Subcutaneous abdominal adipose tissue (tissue), 5 donors: ENCODE data around the gene STK31.
"Not testable (repeated sequence)": the region's sequence is repeated elsewhere in the genome, so short reads cannot be mapped to it uniquely, and the experiment has no call there.

ENCODE experiments used
- H3K27ac ChIP-seq: one replicate; pipeline ENCODE4 v1.7.0; 2013; ENCODE audit warnings: low read depth, mild to moderate bottlenecking, inconsistent platforms, low read length, moderate library complexity
- H3K27me3 ChIP-seq, 5 donors: one replicate each; pipeline ENCODE4 v1.7.0; 2013; ENCODE audit warnings: low read length in 5 of 5, inconsistent platforms in 1 of 5; ENCODE audit not compliant: control insufficient read depth in 5 of 5, insufficient read depth in 4 of 5
- H3K36me3 ChIP-seq, 5 donors: one replicate each; pipeline ENCODE4 v1.7.0; 2013; ENCODE audit warnings: low read length in 5 of 5; ENCODE audit not compliant: control insufficient read depth in 5 of 5, insufficient read depth in 5 of 5
- H3K4me1 ChIP-seq, 5 donors: one replicate each; pipeline ENCODE4 v1.7.0; 2013; ENCODE audit warnings: low read length in 5 of 5, mild to moderate bottlenecking in 3 of 5, moderate library complexity in 1 of 5; ENCODE audit not compliant: control insufficient read depth in 5 of 5, insufficient read depth in 5 of 5
- H3K4me3 ChIP-seq, 5 donors: one replicate each; pipeline ENCODE4 v1.7.0; 2013; ENCODE audit warnings: low read length in 5 of 5, low read depth in 1 of 5
- H3K9ac ChIP-seq, 5 donors: one replicate each; pipeline ENCODE4 v1.7.0; 2013; ENCODE audit warnings: low read length in 5 of 5, mild to moderate bottlenecking in 4 of 5, moderate library complexity in 3 of 5
- H3K9me3 ChIP-seq, 5 donors: one replicate each; pipeline ENCODE4 v1.7.0; 2013; ENCODE audit warnings: low read length in 5 of 5; ENCODE audit not compliant: control insufficient read depth in 5 of 5
- donor health status: healthy.
- donor health status: healthy.
- donor health status: healthy.
- donor health status: healthy.
- donor health status: healthy.

Gene STK31

DNA sequence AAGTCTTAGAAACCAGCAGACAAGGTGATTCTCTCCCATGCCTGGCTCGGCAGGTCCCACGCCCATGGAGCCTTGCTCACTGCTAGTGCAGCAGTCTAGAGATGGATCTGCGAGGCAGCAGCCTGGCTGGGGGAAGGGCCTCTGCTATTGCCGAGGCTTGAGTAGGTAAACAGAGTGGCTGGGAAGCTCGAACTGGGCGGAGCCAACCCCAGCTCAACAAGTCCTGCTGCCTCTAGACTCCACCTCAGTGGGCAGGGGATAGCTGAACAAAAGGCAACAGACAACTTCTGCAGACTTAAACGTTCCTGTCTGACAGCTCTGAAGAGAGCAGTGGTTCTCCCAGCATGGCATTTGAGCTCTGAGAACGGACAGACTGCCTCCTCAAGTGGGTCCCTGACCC lies 134.8 kb downstream of the STK31 start:
- not testable (repeated sequence) for H3K27ac ChIP-seq, H3K36me3 ChIP-seq, H3K27me3 ChIP-seq, H3K4me3 ChIP-seq, H3K9ac ChIP-seq, H3K4me1 ChIP-seq
- peaks cover 0 to 29% (median 17%) of the 10 kb centered on the region in 5 donors for H3K9me3 ChIP-seq

GRCh38 chr7:23852135-23852534 lies 142.1 kb downstream of the STK31 start:
- H3K27ac ChIP-seq: no peak overlapping the region
- peaks cover 0 to 30% (median 9%) of the 10 kb centered on the region in 5 donors for H3K9me3 ChIP-seq
- no peaks in the 10 kb centered on the region for H3K4me1 ChIP-seq
- no peak overlapping the region for H3K9ac ChIP-seq
- H3K27me3 ChIP-seq: no peaks in the 10 kb centered on the region
- H3K4me3 ChIP-seq: no peak overlapping the region
- no peaks in the 10 kb centered on the region for H3K36me3 ChIP-seq

DNA sequence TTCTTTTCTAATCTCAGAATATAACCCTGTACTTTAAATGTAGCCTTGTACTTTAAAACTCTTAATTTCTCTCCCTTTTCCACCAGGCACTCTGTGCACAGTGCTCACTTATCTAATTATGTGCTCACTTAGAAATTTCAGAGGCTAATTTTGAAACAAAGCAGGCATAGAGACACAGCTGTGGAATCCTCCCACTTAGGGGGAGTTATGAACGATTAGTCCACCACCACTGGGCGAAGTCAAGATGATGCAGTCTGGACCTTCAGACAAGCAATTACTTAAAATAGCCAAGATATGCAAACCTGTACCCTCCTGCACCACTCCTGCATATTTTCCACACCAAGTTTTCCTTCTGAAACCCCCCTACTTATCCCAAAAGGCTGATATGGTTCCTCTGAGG lies 143.0 kb downstream of the STK31 start:
- H3K4me1 ChIP-seq: no peaks in the 10 kb centered on the region
- no peaks in the 10 kb centered on the region for H3K27me3 ChIP-seq
- no peaks in the 10 kb centered on the region for H3K36me3 ChIP-seq
- H3K27ac ChIP-seq: no peak overlapping the region
- no peak overlapping the region for H3K9ac ChIP-seq
- H3K4me3 ChIP-seq: no peak overlapping the region
- H3K9me3 ChIP-seq: peaks cover 0 to 26% (median 8%) of the 10 kb centered on the region in 5 donors

GRCh38 chr7:23863209-23863787 lies 153.3 kb downstream of the STK31 start:
- no peaks in the 10 kb centered on the region for H3K9me3 ChIP-seq
- no peaks in the 10 kb centered on the region for H3K36me3 ChIP-seq
- H3K27me3 ChIP-seq: no peaks in the 10 kb centered on the region
- no peak overlapping the region for H3K4me3 ChIP-seq
- H3K4me1 ChIP-seq: no peaks in the 10 kb centered on the region
- no peak overlapping the region for H3K9ac ChIP-seq
- H3K27ac ChIP-seq: no peak overlapping the region

GRCh38 chr7:23864973-23865372 lies 155.0 kb downstream of the STK31 start:
- H3K9me3 ChIP-seq: no peaks in the 10 kb centered on the region
- no peaks in the 10 kb centered on the region for H3K27me3 ChIP-seq
- H3K27ac ChIP-seq: no peak overlapping the region
- no peak overlapping the region for H3K9ac ChIP-seq
- H3K36me3 ChIP-seq: no peaks in the 10 kb centered on the region
- no peaks in the 10 kb centered on the region for H3K4me1 ChIP-seq
- no peak overlapping the region for H3K4me3 ChIP-seq

DNA sequence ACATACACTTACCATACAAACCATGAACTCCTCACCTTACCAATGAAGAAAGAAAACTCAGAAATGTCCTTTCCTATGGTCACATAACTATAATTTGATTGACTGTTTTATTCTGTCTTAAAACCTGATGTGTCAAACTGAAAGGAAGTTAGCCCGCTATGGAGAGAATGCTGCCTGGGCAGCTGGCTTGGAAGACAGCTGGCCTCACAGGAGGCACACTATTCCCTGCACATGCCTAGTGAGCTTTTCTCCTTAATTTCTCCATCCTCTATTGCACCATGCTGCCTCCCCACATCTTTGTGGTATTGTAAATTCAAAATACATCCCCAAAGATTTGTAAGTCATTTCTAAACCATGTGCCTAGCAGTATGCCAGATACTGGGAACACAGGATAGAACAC lies 163.3 kb downstream of the STK31 start:
- H3K9me3 ChIP-seq: no peaks in the 10 kb centered on the region
- H3K27ac ChIP-seq: no peak overlapping the region
- no peaks in the 10 kb centered on the region for H3K4me1 ChIP-seq
- no peaks in the 10 kb centered on the region for H3K36me3 ChIP-seq
- H3K9ac ChIP-seq: no peak overlapping the region
- H3K4me3 ChIP-seq: no peak overlapping the region
- H3K27me3 ChIP-seq: peaks cover 0 to 3% (median 0%) of the 10 kb centered on the region in 5 donors

DNA sequence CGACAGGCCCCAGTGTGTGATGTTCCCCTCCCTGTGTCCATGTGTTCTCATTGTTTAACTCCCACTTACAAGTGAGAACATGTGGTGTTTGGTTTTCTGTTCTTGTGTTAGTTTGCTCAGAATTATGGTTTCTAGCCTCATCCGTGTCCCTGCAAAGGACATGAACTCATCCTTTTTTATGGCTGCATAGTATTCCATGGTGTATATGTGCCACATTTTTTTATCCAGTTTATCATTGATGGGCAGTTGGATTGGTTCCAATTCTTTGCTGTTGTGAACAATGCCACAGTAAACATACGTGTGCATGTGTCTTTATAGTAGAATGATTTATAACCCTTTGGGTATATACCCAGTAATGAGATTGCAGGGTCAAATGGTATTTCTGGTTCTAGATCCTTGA lies 166.5 kb downstream of the STK31 start:
- H3K9ac ChIP-seq, H3K36me3 ChIP-seq, H3K27ac ChIP-seq, H3K4me1 ChIP-seq, H3K4me3 ChIP-seq, H3K27me3 ChIP-seq, H3K9me3 ChIP-seq: not testable (repeated sequence)
